ENCODE data around the gene NCAPG.

NCAPG gene, protein sequence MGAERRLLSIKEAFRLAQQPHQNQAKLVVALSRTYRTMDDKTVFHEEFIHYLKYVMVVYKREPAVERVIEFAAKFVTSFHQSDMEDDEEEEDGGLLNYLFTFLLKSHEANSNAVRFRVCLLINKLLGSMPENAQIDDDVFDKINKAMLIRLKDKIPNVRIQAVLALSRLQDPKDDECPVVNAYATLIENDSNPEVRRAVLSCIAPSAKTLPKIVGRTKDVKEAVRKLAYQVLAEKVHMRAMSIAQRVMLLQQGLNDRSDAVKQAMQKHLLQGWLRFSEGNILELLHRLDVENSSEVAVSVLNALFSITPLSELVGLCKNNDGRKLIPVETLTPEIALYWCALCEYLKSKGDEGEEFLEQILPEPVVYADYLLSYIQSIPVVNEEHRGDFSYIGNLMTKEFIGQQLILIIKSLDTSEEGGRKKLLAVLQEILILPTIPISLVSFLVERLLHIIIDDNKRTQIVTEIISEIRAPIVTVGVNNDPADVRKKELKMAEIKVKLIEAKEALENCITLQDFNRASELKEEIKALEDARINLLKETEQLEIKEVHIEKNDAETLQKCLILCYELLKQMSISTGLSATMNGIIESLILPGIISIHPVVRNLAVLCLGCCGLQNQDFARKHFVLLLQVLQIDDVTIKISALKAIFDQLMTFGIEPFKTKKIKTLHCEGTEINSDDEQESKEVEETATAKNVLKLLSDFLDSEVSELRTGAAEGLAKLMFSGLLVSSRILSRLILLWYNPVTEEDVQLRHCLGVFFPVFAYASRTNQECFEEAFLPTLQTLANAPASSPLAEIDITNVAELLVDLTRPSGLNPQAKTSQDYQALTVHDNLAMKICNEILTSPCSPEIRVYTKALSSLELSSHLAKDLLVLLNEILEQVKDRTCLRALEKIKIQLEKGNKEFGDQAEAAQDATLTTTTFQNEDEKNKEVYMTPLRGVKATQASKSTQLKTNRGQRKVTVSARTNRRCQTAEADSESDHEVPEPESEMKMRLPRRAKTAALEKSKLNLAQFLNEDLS

GRCh38 chr4:17810260-17811077 is at the start of gene NCAPG, which contains the start of gene DCAF16:
Gene NCAPG (plus strand): TSS chr4:17810979. CDS start chr4:17811078, 99 bp downstream.
Gene DCAF16 (minus strand): TSS chr4:17810757. CDS start chr4:17804141, 6,616 bp downstream.
- DNase-seq (ENCODE audit: low spot score) (peak; percentile 98), FAIRE-seq (peak; percentile 95)

- FAIRE-seq = no peak
Observed at GRCh38 chr4:17761062-17761461, 49.7 kb upstream of the NCAPG start.

GRCh38 chr4:17762726-17763125 is 48.1 kb upstream of the NCAPG start:
- FAIRE-seq (no peak), DNase-seq (ENCODE audit: low spot score) (no peak)

More at GRCh38 chr4:17761062-17761461, 49.7 kb upstream of the NCAPG start:
- no peak for DNase-seq (ENCODE audit: low spot score)

- FAIRE-seq = no peak
- DNase-seq (ENCODE audit: low spot score) = no peak
Observed at GRCh38 chr4:17763416-17763815, 47.4 kb upstream of the NCAPG start.

DNA sequence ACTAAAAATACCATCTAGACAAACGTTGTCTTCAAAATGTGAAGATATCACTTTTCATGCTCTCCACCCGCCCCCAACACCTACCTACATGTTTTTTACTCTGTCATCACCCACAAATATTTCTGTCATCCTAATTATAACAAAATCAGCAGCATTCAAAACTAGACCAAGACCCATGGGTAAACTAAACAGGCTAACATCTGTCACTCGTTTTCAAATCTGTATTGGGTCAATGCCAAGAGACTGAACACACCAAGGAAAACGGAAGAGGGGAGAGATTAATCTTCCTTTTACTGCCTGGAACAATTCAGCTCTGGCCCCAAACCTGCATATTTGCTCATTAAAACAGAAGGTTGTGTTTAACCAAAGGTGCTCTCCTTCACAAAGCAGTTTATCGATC is 46.8 kb upstream of the NCAPG start:
- DNase-seq (ENCODE audit: low spot score) = no peak
- FAIRE-seq = no peak

DNA sequence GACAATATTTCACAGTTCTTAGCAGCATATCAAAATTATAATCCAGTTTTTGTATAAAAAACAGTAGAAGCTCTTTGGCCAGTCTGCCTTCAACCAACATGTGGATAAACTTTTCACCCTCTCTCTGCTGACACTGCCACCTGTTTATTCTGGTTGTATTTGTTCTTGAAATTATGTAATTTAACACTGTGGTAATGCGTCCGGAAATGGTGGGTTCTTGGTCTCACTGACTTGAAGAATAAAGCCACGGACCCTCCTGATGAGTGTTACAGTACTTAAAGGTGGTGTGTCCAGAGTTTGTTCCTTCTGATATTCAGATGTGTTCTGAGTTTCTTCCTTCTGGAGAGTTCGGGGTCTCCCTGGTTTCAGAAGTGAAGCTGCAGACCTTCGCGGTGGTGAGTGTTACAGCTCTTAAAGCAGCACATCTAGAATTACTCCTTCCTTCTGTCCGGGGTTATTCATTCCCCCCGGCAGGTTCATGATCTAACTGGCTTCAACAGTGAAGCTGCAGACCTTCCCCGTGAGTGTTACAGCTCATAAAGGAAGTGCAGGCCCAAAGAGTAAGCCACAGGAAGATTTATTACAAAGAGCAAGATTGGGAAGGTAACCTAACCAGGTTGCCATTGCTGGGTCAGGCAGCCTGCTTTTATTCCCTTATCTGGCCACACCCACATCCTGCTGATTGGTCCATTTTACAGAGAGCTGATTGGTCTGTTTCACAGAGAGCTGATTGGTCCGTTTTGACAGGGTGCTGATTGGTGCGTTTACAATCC is 45.1 kb upstream of the NCAPG start:
- FAIRE-seq (no peak), DNase-seq (ENCODE audit: low spot score) (no peak)

GRCh38 chr4:17766826-17767458 is 43.8 kb upstream of the NCAPG start:
- DNase-seq (ENCODE audit: low spot score) = no peak
- no peak for FAIRE-seq

DNA sequence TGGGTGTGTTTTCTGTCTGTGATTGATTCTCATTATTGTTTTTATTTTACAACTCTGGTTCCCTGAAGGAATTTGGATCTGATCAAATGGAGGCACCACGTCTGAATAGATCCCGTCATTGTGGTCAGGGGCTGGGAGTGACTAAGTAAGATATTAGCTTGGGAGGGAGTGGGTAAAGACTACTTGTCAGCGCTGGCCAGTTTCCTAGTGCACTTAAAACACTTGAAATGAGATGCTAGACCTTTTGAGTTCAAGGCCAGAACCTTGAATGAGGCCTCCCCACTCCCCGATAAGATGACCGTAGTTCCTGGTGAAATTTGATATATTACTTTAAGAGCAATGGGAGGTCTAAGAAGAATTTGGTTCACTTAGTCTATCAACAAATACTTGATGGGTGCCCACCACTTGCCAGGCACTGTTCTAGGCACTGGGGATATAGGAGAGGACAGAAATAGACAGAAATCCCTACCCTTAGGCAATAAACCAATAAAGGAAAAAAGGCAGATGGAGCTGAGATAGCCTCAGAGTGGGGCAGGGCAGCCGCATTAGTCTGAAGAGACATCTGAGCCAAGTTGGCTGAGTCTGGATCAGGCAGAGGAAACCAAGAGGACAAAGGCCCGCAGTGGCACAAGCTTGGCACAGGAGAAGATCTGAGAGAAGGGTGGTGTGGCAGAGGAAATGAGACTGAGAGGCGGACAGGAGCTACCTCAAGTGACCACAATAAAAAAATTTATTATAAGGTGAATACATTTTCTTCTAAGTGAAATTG is 41.2 kb upstream of the NCAPG start:
- DNase-seq (ENCODE audit: low spot score) (no peak), FAIRE-seq (no peak)

DNA sequence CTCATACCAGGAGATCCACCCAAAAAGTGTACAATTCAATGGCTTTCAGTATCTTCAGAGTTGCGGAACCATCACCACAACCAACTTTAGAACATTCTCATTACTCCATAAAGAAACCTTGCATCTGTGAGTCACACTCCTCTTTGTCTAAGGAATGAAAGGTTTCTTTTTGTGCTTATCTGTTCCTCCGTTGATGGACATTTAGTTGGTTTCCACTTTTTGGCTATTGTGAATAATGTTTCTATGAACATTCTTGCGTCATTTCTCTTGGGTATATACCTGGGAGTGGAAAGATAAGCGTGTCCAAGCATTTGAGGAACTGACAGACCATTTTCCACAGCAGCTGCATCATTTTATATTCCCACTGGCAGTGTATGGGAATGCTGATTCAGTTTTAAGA is 39.9 kb upstream of the NCAPG start:
- FAIRE-seq (no peak), DNase-seq (ENCODE audit: low spot score) (no peak)

- no peak for FAIRE-seq
- DNase-seq (ENCODE audit: low spot score) = no peak
Observed at GRCh38 chr4:17771284-17771908, 39.4 kb upstream of the NCAPG start.

DNA sequence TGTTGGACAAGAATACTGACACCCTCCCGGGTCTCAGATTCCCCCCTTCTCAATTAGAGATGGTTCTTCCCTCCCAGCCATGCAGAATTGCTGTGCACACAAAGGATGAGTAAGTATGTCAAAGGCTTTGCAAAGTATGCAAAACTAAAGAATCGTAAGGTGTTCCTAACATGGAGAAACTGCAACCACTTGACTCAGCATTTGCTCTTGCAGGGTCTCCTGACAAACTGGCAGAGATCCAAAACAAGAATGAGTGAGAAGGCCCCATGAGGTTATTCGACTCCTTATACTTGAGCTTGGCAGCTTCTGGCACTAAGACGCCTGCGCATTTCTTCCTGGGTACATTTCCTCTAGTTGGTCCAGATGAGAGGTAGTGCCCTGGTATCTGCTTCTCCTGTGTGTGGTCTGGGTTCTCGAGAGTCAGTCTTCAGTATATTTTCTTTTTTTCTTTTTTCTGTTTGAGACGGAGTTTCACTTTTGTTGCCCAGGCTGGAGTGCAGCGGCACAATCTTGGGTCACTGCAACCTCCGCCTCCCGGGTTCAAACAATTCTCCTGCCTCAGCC is 37.6 kb upstream of the NCAPG start:
- no peak for DNase-seq (ENCODE audit: low spot score)
- no peak for FAIRE-seq

- FAIRE-seq (no peak), DNase-seq (ENCODE audit: low spot score) (no peak)
Observed at GRCh38 chr4:17778431-17778830, 32.3 kb upstream of the NCAPG start.

GRCh38 chr4:17780501-17781299 is 30.1 kb upstream of the NCAPG start:
- no peak for DNase-seq (ENCODE audit: low spot score)

DNA sequence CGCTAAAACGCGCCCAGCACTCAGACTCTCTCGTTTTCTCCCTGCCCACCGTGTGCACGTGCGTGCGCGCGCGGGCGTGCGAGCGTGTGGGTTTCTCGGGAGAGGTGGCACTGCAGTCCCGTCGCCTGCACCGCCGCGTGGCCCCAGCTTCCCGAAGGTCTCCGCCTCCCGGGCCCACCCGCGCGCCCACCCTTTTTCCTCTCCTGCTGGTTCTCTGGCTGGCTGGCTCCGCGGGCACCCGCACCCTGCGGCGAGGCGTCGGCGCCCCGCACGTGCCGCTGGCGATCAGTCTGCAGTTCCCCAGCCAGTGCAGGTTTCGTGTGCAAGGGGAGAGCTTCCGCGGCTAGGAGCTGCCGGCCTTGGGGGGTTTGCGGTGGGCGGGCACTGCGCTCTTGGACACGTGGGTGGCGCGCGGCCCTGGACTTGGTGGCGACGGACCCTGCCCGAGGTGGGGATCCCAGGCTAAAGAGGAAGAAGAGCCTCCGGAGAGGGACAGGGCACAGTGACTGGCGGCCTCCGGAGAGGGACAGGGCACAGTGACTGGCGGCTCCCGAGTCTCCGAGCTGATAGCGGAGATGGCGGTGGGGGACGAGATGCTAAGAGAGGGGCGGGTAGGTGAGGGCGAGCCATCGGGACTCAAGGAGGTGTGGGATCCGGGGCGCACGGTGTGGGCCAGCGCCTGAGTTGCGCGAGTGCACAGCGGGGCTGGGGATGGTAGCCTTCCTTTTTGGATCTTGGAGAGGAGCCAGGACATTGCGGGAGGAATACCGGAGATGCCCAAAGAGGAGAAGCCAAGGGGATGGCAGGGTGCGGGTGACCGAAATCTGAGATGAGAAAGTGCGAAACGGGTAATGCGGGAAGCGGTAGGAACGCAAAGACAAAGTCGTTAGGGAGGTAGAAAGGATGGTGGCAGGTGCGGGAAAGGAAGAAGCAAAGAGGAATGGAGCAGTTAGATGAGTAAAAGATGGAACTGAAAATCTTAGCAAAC is 29.2 kb upstream of the NCAPG start, which contains the start of gene FAM184B:
Gene FAM184B (minus strand): TSS at position 322 of the 988 bp plus-strand sequence. CDS start 322 bp downstream, outside the sequence.
- DNase-seq (ENCODE audit: low spot score) (no peak), FAIRE-seq (no peak)

More at GRCh38 chr4:17780501-17781299, 30.1 kb upstream of the NCAPG start:
- no peak for FAIRE-seq

GRCh38 chr4:17785858-17786257 is 24.9 kb upstream of the NCAPG start:
- no peak for FAIRE-seq
- DNase-seq (ENCODE audit: low spot score) = no peak

GRCh38 chr4:17786567-17786966 is 24.2 kb upstream of the NCAPG start:
- FAIRE-seq = no peak
- DNase-seq (ENCODE audit: low spot score) = no peak

All from RCC 7860 (cell line).